DMS153 treated with DMSO at 0.1 percent for 48 hours (cell line): Measurements from ENCODE around the gene ERO1A.

Source experiments
- DNase-seq: peaks from one replicate; lab custom pipeline; 2025; ENCODE audit not compliant: unreplicated experiment; lab: John Stamatoyannopoulos, UW

ERO1A gene

GRCh38 chr14:52609445-52610044 lies 85.8 kb downstream of the ERO1A start:
- DNase-seq = no peak

DNA sequence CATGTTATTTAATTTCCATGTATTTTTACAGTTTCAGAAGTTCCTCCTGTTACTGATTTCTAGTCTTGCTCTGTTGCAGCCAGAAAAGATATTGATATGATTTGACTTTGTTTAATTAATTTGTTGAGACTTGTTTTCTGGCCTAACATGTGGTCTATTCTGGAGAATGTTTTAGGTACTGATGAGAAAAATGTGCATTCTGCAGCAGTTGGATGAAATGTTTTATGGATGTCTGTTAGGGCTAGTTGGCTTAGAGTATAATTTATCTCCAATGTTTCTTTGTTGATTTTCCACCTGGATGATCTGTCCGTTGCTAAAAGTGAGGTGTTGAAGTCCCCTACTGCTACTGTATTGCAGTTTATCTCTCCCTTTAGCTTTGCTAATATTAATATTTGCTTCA lies 88.3 kb downstream of the ERO1A start:
- DNase-seq = no peak

GRCh38 chr14:52602131-52602530 lies 93.2 kb downstream of the ERO1A start:
- no peak for DNase-seq

DNA sequence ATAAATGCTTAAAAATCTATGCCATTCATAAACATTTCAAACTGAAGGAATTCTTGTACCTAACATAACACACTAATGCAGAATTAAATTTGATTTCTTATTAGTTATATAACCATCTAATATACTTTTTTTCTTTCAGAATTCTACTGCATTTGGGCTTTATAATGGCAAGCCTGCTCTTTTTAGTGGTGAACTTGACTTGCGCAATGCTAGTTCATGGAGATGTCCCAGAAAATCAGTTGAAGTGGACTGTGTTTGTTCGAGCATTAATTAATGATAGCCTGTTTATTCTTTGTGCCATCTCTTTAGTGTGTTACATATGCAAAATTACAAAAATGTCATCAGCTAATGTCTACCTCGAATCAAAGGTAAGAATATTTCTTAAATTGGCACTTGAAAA lies 95.4 kb downstream of the ERO1A start:
- DNase-seq = no peak

DNA sequence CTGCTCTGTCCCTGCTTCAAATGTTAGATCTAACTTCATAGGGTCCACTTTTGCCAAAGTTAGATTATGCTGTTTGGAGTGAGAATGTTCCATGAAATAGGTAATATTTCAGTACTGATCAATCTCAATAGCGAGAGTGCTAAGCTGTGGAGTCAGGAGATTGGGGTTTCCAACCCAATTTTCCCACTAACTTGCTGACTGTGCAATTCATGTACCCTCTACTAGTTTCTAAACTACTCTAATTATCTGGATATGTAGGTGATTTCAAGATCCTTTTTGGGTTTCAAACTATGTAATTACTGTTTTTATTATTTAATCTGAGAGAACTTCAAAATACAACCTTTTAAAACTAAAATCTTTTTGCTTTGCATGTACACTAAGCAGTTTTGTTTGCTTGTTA lies 96.8 kb downstream of the ERO1A start:
- no peak for DNase-seq

DNA sequence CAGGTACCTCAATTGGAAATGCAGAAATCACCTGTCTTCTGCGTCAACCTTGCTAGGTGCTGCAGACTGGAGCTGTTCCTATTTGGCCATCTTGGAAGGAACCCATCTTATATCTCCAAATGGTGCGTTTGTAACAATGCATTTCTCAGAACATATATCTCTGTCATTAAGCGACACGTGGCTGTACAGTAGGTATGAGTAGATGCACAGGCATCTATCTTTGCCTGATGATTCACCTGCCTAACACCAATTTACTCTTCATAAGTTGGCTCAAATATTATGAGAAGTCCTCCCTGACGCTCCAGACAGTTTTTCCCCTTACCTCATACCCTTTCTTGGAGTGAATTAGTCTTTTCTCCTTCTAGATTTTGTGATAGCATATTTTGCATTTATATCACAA lies 98.5 kb downstream of the ERO1A start:
- no peak for DNase-seq

GRCh38 chr14:52596320-52596719 lies 99.0 kb downstream of the ERO1A start:
- DNase-seq = no peak

- DNase-seq = no peak
Measured at GRCh38 chr14:52590318-52590717, 105.0 kb downstream of the ERO1A start.
